Measurements from ENCODE around the gene CROCC. TPM values are rescaled to one million over a fixed set of nuclear protein-coding genes. Genes with fewer than 3 reads are reported as not detected.
A peak's percentile ranks its signal among the peaks of the same experiment; 100 is the strongest.

The CROCC gene
- total RNA-seq, 1 donor from 2014 or later = 38.5 TPM

DNA sequence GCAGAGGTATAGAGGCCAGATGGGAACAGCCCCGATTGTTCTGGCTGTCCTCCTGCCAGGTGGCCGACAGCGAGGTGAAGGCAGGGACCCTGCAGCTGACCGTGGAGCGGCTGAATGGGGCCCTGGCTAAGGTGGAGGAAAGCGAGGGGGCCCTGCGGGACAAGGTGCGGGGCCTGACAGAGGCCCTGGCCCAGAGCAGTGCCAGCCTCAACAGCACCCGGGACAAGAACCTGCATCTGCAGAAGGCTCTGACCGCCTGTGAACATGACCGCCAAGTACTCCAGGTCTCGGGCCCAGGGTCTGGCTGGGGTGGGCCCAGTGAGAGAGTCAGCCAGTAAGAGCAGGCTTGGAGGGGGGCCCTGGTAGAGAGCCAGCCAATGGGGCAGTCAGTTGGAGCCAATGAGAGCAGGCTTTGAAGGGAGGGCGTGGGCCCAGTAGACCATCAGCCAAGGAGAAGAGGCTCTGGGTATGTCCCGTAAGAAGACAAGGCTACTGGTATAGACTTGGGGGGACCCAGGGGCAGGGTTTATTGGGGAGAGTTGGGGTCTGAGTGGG, 47.4 kb downstream of the CROCC start:
- no peak for DNase-seq (ENCODE audit: low spot score)

DNA sequence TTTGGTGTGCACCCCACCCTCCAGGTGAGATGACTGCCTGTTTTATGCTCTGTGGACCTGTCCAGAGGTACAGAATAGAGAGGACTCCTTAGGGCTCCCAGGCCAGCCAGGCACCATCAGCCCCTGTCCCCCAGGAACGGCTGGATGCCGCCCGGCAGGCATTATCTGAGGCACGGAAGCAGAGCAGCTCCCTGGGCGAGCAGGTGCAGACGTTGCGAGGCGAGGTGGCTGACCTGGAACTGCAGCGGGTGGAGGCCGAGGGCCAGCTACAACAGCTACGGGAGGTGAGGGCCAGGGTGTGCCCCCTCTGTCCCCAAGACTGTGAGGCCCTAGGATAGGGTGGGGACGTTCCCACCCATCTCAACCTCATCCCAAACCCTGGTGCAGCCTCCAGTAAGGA, 47.9 kb downstream of the CROCC start:
- DNase-seq (ENCODE audit: low spot score) = no peak

DNA sequence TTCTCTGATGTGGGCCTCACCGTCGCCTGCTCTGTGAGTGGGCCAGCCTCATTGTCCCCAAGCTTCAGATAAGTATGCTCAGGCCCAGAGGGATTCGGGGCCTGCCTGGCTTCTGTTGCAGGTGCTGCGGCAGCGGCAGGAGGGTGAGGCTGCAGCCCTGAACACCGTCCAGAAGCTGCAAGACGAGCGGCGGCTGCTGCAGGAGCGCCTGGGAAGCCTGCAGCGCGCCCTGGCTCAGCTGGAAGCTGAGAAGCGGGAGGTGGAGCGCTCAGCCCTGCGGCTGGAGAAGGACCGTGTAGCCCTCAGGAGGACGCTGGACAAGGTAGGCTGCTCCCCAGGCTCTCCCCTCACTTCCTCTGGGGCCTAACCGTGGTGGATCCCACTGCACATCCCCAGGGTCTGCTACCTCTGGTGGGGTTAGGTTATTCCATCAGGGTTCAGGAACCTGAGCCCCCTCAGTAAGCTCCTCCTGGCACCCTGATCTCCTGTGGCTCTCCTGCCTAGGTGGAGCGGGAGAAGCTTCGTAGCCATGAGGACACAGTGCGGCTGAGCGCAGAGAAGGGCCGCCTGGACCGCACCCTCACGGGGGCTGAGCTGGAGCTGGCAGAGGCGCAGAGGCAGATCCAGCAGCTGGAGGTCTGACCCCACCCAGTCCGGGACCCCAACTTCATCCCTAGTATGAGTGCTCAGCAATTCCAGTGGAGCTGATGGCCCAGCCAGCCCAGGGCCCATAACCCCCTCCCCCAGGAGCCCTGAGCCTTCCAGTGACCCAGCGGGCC, 48.6 kb downstream of the CROCC start:
- no peak for DNase-seq (ENCODE audit: low spot score)

DNA sequence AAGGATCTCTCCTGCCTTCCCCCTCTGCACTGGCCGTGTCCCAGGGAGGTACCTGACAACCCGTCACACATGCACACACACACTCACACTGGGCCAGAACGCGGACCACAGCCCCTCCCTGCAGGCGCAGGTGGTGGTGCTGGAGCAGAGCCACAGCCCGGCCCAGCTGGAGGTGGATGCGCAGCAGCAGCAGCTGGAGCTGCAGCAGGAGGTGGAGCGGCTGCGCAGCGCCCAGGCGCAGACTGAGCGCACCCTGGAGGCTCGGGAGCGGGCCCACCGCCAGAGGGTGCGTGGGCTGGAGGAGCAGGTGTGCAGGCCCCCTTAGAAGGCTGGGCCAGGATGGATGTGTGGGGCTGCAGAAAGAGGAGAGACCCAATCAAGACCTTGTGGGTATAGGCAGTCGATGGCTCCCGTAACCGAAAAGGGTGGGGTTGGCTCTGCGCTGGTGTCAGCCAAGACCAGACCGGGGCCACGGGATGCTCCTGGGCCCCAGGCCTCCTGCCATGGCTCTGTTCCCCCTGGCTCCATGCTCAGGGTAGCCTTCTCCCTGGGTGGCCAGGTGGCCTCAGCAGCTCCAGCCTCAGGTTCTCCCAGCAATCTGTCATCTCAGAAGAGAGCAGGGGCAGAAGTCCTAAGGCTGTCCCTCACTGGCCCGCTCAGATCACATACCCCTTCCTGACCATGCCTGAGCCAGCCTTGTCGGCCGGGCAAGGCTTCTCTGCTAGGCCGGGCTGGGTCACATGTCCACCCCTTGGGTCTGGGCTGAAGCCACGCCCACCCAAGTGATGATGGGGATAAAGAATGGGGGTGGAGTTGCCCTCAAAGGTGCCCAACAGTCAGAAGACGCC, 49.8 kb downstream of the CROCC start:
- DNase-seq (ENCODE audit: low spot score) = no peak

DNA sequence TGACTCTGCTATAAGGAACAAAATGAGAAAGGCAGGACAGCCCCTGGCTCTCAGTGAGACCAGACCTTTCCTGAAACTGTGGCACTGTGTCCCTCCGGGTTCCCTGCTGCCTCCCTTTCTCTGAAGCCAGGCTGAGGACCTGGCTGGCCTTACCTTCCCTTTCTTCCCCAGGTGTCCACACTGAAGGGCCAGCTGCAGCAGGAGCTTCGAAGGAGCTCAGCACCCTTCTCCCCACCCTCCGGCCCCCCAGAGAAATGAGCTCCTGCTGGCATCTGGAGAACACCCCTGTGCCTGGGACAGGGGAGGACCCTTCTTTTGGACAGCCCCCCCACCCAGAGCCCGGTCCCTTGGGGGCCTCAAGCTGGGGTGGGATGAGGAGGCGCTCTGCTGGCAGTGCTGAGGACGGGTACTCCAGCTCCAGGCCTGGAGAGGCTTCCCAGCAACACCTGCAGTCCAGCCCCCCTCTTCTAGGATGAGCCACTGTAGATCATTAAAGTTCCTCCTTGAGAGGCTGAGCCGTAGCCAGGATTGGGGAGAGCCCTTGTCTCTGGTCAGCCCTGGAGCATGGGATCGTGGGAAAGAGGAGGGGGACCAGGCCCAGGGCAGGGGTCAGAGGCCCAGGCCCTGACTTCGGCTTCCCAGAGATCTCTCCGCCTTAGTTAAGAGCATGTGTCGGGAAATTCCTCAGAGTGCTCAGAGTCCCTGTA, 50.6 kb downstream of the CROCC start:
- DNase-seq (ENCODE audit: low spot score) = no peak

DNA sequence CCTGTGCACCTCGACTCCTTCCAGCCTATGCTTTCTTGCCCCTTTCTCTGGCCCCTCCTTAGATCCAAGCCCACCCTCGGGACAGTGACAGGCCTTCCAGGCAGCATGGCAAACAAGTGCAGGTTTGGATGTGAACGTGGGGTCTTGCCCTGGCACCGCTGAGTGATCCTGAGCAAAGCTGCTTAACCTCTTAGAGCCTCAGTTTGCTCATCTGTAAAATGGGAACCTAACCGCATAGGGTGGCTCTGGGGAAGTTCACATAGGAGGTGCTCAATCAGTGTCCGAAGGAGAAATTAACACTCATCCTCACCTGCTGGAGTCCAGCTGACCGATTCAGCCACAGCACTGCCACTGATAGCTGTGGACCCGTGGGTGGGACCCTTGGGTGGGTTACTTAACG, 51.5 kb downstream of the CROCC start:
- DNase-seq (ENCODE audit: low spot score) = no peak

DNA sequence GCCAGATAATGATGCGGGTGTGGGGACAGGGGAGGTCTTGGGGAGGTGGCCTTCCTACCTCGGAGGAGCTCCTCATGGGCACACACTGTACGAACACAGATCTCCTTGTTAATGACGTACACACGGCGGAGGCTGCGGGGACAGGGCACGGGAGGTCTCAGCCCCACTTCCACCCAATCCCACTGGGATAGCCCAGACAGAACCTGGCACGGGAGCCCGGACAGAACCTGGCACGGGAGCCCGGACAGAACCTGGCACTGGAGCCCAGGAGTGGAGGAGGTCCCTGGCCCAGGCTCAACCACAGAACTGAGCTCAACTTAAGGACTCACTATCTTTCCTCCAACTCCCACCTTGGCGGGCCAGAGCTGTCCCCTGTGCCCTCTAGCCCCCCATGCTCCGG, 53.5 kb downstream of the CROCC start:
- no peak for DNase-seq (ENCODE audit: low spot score)

DNA sequence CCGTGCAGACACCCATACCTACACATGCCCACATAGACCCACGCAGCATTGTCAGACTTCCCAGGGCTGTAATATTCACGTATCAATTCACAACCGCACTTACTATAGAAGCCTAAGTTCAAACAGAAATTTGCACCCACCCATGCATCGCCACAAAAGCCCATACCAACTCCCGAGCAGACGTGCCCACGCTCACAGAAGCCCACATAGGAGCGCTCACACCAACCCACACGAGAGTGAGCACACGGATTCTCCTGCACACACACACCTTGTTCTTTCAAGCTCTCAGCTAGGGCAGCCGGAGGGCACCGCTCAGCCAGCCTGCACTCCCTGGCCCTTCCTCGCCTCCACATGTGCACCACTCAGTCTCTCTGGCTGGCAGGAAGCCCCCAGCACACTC, 54.1 kb downstream of the CROCC start:
- DNase-seq (ENCODE audit: low spot score) = no peak

DNA sequence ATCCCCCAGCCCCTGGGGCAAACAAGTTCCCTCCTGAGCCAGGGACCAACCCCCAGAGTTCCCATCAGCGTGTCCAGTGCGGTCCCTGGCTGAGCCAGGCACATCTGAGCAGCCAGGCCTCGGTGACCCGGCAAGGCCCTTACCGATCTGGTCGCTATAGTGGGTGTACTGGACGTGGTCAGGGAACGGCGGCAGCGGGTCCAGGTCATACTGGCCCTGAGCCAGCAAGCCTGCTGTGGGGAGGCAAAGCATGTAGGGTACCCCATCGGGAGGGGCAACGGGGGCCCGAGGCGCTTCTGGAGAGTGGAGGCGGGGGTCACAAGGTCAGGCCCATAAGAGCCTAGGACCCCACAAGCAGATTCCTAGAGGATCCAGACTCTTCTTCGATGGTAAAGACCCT, 55.2 kb downstream of the CROCC start:
- no peak for DNase-seq (ENCODE audit: low spot score)

DNA sequence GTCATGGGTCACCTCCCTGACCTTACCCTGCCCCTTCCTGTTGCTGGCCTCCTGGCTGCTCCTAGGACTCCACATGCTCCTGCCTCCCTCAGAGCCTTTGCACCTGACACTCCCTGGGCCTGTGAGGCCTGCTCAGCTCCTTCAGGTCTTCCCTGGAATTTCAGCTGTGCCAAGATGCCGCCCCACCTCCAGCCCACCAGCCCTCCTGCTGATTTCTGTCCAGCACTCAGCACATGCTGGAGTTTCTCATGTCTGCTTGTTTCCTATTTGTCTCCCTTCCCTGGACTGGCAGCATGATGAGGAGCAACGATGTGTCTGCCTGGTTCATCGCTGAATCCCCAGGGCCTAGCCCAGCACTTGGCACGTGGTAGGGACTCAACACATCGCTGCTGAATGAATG, 55.6 kb downstream of the CROCC start:
- DNase-seq (ENCODE audit: low spot score) = no peak

DNA sequence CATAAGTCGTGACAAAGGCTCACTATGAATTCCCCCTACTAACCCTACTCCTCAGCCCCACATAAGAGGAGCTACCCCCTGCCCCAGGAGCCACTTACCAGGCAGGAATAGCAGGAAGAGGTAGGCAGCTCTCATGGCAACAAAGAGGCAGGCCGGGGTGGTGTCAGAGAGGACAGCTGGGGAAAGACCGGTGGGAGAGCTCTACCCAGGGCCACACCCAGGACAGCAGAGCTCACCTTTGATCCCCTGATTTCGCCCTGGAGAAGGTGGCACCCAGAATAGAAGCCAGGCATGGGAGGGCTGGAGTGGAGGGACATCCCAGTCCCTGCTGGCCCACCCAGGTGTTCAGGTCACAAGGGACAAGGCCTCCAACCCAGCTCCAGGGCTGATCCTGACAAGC, 56.4 kb downstream of the CROCC start:
- DNase-seq (ENCODE audit: low spot score) = no peak

DNA sequence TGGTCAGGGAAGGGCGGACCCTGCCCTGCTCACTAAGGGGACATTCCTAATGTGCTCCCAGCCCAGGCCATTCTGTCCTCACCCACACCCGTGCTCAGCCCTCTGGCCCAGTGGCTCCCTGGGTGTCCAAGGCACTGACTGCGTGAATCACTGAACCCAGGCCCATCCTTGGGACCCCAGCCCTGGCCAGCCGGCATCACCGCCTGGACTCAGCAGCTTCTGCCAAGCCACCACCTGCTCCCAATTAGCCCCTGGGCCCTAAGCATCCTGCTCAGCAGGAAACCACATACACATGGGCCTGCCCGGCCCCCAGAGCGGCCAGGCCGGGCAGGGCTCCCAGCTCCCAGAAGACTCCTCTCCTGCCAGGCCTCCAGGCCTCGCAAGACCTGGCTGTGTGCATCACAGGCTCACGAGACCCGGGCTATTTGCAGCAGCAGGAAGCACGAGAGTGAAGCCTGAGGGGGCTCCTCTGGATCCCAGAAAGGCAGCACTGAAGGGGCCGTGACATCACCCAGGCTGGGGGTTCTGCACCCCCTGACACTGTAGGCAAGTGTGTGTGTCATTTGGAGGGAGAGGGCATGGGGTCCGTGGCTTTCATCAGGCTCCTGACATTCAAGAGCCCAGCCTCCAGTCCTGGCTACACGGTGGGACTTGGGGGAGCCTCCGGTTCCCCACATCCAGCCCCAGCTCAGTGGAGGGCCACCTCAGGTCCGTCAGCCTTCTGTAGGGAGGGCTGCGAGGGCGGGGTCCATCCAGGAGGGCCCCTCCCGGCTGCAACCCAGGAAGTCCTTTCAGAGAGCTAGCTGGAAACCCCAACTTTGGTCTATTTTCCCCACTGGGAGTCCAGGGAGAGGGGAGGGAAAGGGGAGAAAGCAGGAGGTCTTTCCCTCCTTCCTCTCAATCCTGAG, 57.1 kb downstream of the CROCC start:
- DNase-seq (ENCODE audit: low spot score) = peak; percentile 61

DNA sequence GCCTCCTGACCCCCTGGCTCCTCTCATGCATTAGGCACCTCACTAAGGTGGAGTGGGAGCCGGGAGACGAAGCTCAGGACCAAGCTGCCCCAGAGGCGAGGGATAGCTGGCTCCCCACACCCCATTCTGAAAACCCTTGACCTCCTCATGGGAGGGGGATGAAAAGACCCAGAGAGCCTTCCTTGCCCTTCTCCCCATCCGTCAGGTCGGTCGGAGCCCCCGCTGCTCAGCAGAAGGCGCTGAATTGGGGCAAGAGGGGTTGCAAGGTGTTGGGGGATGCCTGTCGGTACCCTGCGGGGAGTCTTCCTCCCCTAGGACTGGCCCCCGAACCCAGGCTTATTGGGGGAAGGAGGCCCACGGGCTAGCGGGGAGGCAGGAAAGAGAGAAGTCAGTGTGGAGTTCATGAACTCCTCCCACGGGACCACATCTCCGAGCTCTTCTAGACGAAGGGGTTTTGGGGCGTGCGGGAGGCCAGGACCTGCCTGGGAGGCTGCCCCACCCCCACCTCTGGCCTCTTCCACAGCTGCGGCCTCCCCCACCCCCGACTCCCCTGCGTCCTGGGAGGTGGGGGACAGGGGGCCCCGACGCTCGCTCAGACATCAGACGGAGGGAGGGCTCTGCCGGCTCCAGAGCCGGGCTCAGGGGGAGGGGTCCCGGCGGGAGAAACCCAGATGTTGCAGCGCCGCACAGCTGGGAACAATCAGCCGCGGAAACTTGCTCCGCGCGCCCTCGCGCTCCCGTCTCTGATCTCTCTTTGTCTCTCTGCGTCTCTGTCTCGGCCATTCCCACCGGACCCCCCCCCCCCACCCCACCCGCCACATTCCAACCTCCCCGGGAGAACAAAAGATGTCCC, 58.0 kb downstream of the CROCC start:
- no peak for DNase-seq (ENCODE audit: low spot score)

DNA sequence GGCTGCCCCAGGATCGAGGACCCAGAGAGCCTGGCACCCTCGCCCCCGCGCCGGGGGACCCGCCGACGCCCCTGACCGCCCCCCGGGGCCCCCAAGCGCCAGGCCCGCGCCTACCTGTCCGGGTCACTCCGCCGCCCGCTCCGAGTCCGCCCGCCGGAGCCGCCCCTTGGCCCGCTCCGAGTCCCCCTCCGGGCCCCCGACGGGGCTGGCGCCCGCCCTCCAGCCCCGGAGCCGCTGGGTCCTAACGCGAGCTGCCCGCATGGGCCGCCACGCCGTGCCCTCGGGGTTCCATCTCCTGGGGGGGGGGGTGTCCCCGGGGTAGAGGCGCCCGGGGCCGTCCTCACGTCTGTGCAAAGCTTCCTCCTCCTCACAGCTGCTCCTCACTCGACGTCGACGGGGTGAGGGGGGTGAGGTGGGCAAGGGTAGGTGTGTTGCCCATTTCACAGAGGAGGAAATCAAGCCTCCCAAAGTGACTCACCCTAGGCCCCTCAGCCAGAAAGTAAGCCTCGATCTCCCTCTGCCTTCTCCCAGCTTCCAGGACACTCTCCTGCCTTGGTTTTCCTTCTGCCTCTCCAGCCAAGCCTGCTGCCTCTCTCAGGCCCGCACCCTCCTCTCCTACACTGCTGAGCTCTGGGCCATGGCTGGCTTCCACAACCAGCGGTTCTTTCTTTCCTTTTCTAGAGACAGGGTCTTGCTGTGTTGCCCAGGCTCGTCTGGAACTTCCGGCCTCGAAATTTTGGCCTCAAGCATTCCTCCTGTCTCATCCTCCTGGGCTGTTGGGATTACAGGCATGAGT, 58.9 kb downstream of the CROCC start, which contains the start of gene MFAP2:
MFAP2 (minus strand) TSS at position 148 of the 796 bp plus-strand sequence. CDS start 2,347 bp downstream, outside the sequence.
- DNase-seq (ENCODE audit: low spot score) = no peak

DNA sequence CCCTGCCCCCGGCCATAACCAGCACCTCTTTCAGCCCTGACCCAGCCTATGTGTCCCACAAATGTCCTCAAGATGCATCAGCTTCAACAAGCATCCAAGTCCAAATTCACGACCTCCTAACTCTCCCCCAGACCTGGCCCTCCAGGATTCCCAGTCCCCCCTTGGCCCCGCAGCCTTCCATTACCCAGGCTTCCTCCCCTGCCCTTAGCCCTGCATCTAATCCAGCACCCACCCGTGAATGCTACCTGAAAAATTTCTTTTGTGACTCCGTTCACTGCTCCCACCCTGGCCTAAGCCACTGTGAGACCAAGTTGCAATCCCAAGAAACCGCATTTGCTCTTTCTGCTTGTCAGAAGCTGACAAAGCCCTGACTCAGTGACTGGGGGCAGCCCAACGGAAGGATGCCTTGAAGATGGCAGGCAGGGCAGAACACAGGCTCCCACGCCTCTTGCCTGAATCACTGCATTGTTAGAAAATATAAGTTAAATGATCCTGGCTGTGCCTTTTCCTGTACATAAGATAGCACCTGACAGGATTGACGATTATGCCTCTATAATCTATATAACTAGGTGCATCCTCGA, 59.6 kb downstream of the CROCC start:
- no peak for DNase-seq (ENCODE audit: low spot score)

DNA sequence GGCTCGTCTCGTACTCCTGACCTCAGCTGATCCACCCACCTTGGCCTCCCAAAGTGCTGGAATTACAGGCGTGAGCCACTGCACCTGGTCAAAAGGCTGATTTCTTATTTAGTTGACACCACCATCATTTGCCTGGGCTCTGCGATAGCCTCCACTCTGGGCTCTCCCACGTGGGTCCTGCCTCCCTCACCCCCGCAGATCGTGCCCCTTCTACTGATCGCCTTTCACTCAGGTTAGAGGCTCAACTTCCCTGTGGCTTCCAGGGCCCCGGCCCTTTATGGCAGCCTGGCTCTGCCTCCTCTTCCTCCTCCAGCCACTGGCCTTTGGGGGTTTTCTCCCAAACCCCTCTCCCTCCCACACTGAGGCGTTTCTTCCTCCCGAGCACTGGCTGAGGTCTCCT, 61.2 kb downstream of the CROCC start:
- no peak for DNase-seq (ENCODE audit: low spot score)

DNA sequence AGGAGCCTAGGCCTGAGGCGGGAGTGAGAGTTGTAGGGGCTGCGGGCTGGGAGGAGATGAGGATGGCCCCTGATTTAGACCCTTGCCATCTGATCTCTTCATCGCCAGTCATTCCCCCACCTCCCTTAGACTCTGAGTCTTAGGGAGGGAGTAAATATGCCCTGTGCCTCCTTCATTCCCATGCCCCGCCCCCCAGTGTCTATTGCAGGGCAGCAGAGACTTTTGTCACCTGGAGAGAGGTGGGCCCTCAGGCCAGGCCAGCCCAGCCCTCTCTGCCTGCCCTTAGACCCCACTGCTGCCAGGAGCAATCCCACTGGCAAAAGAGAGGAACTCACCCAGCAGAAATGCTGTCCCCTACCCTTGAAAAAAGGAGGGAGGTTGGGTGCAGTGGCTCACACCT, 61.9 kb downstream of the CROCC start:
- DNase-seq (ENCODE audit: low spot score) = no peak

DNA sequence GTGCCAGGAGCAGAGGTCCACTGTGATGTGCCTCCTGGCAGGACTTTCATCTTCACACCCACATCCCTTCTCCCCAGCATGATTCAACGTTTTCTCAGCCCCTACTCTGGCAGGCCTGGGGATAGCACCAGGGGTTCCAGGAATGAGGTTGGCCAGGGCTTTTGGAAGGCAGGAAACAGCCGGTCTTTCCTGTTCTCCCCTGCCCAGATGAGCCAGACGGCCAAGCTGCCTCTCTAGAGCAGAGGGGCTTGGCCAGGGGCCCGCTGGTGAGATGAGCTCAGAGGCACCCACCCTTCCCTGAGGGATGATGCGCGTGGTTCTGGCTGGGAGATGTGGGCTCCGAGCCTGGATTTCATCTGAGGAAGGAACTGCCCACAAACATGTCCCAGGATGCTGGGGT, 63.0 kb downstream of the CROCC start:
- peak; percentile 63 for DNase-seq (ENCODE audit: low spot score)

DNA sequence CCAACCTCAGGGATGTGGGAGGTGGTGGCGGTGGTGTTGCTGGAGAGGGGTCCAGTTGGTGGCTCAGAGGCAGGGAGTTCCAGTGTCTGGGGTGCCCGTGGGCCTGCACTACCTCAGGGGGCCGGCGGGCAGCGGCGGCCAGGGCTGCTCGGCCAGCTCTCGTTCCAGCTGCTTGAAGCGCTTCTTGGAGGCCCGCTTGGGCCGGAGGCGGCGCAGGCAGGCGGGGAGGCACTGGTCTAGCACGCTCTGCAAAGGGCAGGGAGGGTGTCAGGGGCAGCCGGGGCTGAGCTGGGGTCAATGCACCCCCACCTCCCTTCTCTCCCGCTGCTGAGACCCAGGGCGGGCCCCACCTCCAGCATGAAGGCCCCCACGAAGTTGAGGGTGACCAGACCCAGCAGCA, 64.4 kb downstream of the CROCC start:
- DNase-seq (ENCODE audit: low spot score) = no peak
